Stimulated activated CD8-positive, alpha-beta memory T cell treated with anti-CD3 and anti-CD28 coated beads, Interleukin-12 subunit alpha, Interleukin-12 subunit beta, amount 100 ng/mL, for 24 hours (primary cell): ENCODE data around the gene MMP24OS.

Experiments used
- DNase-seq: peaks from one replicate; pipeline ENCODE4 v3.0.0-alpha.2; 2020; ENCODE audit errors: extremely low read depth

Gene MMP24OS

DNA sequence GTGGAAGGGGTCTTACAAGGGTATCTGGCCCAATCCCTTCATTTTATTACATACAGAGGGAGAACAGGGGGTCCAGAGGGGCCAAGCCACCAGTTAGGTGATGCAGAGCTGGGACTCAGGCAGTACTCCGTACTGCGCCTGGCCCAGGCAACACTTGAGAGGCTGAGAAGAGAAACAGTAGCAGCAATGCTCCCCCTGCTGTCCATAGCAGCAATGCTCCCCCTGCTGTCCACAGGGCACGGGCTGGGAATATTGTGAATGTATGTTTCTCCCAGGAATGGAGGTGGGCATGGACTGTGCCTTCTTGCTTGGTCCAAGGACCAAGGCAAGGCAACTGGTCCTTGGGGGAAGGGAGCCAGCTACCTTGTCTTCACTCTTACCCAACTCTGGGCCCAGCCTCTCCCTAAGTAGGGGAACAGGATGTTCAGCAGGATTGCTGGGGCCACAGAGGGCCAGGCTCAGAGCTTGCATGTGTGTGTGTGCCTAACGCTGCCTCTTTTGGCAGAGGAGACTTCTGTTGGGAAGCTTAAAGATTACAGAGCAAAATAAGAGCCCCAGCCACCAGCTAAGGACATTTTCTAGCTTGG, 29.1 kb upstream of the MMP24OS start:
- DNase-seq: no peak

DNA sequence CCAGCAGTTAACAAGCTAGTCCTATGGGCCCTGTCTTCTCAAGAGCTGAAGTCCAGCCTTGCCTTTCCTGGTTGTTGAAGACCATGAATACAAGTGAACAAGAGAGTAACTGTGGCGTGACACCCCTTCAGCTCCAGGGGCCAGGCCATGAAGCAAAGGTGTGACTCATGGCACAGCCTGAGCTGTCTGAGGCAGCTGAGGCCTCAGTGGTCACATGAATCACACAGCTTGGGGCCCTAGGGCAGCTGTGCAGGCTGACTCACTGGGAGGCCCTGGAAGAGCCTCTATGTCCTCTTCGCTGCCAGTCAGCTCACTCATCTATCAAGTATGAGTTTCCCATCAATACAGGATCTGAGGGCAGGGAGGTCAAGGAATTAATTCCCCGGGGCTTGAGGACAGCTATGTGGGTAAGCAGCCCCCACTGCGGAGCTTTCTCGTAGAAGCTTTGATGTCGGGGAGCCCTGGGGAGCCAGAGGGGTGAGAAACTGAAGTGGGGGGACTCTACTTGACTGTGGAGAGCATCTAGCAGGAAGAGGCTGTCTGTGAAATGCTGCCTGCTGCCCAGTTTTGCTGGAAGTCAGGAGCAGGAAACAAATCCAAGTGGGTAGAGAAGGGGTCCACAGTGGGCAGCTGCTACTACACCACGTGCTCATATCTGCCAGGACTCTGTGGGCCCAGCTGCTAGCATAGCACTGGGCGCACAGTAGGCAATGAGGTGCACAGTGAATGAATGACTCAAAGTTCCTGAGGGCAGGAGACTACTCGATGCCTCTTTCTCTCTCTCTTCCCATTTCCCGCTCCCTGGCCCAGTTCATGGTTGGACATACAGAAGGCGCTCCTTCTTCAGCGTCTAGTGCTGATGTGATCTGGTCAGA, 28.0 kb upstream of the MMP24OS start:
- DNase-seq: peak; percentile 68

DNA sequence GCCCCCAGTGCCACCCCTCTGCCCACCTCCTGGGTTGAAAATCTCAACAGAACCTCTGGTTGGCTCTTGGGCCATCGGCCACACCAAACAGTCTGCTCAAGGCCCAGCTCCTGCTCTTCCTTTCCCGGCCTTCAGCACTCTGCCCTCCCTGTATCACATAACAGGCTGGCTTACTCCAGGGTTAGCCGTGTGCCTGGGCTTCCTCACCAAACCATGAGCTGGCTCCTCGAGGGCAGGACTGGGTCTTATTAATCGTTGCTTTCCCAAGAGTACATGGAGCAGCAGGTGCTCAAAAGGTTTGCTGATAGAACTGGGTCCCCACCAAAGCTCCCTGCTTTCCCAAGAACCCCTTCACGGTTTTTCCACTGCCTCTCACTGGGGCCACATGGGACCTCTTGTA, 27.0 kb upstream of the MMP24OS start:
- DNase-seq: no peak

DNA sequence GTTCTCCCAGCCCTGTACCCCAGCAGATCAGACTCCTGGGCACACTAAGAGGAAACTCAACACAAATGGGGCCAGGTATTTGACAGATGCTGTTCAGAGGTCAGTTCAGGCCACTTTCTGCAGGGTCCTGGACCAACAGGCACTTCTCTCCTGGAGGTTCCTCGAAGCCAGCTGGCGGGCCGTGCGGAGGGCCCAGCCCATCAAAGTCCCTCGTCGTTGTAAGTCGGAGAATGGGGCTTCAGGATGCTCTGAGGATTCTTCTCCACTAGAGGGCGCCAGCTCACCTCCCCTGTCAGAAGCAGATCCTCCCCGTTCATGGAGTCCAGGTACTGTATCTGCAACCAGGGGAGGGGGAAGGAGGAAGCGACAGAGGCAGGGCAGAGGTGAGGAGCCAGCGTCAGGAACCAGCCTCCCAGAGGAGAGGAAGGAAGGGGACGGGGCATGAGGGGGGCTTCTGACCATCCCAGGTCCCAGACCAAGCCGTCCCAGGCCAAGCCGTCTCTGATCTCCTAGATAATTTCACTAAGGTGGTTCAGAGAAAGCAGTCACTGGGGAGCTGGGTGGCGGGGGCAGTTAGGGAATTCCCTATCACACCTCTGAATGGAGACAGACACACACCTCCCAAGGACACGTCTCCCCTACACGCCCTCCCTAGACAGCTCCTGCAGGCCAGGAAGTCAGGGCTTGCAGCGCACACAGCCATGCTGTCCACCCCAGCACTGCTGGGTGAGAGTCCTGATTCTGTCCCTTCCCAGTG, 26.0 kb upstream of the MMP24OS start:
- peak; percentile 54 for DNase-seq

DNA sequence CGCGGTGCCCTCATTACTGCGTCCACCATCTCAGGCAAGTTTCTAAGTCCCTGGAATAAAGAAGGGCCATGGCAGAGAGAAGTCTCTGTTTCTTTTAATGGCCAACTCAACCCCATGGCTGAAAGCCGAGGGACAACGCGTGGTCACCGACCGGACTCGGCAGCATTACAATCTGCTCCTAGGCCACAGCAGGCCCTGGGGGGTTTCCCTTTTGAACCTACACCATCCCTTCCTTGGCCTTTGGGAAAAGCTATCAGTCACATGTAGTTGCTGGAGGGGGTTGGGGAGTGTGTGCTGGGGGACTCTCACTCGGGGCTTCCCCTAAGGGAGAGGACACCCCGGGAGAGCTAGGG, 25.4 kb upstream of the MMP24OS start:
- no peak for DNase-seq

DNA sequence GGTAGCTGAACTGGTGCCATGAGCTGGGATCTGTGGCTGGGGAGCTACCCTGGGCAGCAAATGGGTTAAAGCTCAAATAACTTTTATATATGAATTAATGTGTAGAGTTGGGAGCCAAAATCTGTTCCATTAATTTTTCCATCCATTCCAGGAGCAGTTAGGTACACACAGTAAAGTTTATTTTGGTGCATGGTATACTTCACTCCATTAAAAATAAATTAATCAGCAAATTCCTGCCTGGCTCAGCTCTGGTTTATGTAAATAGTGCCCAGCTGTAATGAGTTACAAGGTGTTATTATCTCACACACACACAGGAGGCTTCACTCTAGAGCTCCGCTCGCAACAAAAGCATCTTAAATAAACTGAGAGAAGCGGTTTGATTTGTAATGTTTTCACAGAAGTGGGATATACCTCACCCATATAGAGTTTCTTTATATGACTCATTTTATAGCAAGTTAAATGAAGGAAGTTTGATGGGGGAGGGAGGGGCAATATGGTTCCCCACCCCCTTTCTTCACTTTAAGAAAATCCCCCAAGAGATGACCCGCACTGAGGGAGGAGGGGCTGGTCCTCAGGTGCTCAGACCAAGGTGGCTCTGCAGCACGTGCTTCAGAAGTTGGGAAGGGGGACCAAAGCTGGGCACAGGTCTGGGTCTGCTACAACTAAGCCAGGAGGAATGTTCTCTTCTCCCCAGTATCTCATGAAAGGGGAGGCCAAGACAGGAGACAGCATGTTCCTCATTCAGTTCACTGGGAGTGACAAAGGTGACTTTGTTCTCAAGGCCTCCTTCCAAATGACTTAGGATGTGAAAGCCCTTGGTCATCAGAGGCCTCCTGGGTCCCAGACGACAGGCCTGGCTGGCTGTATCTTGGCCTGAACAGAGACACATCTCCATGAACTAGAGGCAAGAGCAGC, 24.8 kb upstream of the MMP24OS start:
- DNase-seq: no peak

DNA sequence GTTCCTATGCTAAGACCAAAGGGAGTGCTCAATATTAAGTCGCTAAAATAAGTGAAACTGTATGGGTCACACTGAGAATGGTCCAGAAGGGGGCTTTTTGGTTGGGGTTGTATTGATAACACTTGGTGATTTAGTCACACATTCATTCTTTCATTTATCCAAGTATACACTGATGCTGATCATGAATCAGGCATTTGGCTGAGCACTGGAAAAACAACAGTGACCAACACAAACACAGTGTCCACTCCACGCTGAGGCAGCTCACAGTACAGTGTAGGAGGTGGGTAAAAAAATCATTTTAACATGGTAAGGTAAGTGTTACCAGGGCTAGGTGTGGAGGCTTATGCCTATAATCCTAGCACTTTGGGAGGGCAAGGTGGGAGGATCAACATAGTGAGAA, 23.5 kb upstream of the MMP24OS start:
- DNase-seq: no peak

DNA sequence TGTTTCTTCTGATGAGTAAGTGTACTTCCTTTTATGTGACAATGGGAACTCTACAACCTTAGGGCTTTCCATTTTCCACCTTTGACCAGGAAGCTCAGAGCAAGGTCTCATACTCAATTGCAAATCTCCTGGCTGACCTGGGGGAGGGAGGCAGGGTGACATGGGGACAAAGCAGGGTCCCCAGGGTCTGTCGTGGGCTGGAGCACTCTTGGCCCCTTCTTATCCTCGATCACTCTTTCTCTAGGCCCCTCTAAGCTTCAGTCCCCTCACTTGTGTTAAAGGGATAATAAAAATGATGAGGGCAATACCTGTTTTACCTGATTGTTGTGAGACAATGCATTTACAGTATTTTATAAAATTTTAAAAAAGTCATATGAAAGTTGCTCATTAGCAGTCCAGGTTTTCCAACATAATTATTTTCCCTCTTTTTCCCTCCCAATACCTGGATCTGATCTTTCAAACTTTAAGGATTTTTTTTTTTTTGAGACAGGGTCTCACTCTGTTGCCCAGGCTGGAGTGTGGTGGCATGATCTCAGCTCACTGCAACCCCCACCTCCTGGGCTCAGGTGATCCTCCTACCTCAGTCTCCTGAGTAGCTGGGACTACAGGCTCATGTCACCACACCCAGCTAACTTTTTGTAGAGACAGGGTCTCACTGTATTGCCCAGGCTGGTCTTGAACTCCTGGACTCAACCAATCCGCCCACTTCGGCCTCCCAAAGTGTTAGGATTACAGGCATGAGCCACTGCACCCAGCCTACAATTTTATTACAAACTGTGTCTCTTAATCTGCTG, 22.7 kb upstream of the MMP24OS start:
- DNase-seq: no peak

DNA sequence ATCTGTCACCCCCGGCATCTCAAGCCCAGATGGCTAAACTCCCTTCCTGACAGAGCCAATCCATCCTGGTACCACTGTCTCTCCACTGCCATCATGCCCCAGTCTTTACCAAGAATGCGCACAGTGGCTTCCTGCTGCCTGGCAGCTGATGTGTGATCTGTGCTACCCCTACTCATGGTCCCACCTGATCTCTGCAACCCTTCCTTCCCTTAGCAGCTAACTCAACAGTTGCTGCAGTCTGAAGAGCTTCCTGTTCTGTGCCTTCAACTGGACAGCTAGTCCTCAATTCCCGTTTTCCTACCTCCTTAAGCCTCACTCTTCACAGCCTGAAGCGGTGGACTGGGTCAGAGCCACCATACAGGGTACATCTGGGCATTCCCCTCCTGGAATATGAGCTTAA, 21.9 kb upstream of the MMP24OS start:
- no peak for DNase-seq

DNA sequence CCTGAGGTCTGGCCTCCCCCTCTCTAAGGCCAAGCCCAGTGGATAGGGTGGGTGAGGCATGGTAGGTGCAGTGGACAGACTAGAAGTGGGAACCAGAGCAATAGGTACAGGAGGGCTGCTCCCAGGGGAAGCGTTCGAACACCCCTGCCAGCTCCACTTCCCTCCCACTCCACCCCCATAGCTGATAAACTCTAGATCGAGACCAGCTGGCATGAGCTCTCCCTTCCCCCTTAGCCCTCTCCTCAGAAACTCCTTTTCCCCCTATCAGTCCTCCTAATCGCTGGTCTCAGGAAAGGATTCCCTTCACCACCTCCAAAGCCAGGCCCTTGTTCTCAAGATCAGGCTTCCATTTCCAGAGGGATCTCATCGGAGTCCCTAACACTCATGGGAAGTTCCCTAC, 20.3 kb upstream of the MMP24OS start:
- no peak for DNase-seq

DNA sequence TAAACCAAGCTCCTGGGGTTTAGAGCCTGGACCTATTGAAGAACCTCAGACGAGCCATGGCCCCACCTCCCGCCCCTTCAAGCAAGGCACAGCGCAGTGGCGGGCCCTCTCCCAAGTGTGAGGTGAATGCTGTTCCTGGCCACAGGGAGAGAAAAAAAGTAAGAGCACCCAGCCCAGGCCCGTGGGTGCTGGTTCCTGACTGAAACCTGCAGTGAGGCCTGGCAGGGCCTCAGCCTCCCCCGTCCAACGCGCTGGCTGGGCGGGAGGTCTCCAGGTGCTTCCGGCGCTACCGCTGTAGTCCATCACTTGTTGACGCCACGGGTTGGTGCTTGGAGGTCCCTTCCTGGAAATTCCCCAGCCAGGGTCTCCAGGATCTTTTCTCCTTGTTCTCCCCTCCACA, 19.8 kb upstream of the MMP24OS start:
- no peak for DNase-seq

DNA sequence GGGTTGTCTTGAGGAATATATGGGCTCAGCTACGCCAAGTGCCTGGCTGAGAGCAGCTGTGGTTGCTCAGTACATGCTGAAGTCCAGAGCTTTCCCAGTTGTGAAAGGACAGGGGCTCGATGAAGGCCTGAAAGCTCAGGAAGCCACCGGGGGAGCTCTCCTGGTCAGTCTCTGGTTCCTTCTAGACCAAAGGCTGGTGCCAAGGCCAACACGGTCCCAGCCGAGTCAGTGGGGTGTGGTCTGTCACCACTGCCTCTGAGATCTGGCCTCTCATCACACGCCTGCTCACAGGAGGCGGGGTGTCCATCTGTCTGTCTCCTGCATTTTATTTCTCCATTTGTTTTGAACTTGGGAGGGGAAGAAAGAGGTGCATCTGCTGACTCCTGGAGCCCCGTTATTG, 19.2 kb upstream of the MMP24OS start:
- no peak for DNase-seq

DNA sequence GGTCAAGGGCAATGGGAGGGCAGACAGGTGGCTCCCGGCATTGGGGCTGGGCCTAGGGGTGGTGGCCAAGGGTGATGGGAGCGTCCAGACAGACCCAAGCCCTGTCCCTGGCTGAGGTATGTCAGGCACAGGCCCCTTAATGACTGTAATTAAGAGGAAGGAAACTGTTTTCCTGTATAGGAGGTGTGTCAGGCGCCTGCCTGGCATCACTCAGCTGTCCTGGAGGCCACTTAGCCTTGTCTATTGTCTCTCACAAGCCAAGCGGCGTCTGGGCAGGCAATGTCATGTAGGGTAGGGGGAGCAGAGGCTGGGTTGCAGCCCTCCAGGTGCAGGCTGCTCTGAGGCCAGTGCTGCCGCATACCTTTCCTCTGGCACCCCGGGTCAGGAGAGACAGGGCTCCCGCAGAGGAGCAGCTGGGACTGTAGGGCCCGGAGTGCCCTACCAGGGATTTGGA, 18.2 kb upstream of the MMP24OS start:
- DNase-seq: no peak

DNA sequence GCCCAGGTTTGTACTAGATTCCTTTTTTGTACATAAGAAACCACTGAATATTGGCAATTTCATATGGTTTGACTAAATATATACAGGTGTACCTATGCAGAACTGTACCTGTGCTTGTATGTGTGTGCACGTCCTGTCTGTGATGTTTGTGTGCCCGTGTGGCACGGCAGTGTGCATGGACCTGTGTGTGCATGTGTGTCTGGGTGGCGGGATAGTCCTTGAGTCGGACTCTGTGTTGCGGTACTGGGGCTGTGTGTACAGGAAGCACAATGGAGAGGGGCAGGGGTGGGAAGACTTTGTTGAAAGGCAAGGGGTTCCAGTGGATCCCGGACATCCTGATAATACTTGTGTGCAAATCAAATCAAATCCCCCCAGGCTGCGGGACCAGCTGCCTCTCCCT, 17.8 kb upstream of the MMP24OS start:
- no peak for DNase-seq

DNA sequence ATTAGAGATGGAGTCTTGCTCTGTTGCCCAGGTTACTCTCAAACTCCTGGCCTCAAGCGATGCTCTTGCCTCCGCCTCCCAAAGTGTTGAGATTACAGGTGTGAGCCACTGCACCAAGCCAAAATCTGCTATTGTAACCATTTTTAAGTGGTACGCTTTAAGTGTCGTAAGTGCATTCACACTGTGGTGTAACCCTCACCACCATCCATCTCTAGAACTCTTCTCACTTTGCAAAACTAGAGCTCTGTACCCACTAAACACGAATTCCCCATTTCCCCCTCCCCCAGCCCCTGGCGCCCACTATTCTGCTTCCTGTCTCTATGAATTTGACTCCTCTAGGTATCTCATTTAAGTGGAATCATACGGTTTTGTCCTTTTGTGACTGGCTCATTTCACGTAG, 17.1 kb upstream of the MMP24OS start:
- DNase-seq: no peak

DNA sequence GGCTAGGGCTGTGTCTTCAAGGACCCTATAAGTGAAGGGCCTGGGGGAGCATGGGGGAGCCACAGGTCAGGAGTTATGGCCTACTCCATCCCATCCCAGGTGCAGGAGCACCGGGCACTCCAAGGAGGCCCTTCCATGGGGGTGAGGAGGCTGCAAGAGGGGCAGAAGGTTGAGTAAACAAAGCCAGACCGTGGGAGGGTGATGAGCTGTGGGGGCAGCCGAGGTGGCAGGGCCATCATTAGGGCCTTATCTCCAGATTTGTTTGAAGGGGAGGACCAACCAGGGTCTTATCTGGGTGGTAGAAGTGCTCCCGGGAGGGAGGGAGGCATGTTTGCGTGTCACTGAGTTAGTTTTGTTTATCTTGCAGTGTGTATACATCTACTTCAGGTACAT, 16.4 kb upstream of the MMP24OS start:
- DNase-seq: no peak

DNA sequence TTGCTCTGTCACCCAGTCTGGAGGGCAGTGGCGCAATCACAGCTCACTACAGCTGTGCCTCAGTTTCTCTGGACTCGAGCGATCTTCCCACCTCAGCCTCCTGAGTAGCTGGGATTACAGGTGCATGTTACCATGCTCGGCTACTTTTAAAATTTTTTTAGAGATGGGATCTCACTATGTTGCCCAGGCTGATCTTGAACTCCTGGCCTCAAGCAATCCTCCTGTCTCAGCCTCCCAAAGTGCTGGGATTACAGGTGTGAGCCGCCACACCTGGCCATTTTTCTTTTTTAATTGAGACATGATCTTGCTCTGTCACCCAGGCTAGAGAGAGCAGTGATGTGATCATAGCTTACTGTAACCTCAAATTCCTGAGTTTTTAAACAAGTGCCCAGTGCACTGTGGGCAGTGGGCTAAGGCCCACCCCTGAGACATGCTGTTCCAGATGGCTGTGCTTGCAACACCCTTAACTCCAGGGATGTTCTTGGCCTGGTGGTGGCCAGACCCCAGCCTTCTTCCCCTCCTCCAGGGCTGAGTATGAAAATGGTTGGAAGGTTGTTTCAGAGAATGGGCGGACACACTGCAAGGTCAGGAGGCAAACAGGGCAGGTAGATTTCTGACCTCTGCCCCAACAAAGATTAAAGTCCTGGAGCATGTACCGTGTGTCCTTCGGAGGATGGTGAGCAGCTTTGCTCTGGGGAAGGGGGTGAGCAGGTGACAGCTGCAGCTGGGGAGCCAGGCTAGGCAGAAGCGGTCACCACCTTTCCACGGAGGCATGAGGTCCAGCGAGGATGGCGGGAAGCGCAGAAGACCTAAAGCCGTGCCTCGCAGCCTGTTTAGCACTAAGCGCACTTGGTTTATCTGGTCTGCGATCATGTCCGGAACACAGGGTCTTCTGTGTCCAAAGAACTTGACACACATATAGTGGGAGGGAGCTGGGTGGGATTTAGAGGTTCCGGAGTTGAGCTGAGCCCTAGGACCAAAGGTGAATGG, 15.7 kb upstream of the MMP24OS start:
- DNase-seq: no peak

DNA sequence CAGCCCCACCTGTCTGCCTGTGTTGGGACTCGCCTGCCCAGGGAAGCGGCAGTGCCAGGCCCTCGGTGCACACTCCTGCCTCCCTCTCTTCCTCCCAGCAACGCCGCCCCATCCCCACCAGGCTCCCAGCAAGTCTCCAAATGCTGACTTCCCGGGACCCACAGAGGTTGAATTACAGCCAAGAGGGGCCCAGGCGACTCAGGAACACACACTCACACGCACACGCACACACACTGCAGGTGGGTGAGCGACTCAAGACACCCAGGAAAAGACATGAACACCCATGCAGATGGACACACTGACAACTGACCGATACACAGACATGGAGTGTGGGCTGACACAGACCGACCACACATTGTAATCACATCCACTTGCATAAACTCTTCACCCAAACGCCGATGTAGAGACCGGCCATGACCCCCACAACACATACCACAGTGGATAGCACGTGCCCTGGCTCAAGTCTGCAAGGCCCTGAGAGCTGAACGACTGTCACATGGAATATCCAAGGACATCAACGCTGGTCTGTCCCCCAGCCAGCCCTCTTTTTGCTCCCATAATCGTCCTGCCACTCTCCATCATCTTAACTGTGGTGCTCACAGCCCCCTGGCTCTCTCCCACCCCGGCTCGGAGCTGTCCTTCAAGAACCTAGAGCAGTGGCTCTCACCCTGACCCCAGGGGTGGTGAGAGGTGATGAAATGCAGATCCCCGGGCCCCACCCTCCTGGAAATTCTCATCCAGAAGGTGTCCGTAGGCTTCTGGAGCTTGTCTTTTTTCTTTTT, 14.8 kb upstream of the MMP24OS start:
- no peak for DNase-seq
